Mucosa of descending colon (tissue), 3 donors: ENCODE data around the gene KLHL13. TPM values are rescaled to one million over a fixed set of nuclear protein-coding genes. Genes with fewer than 3 reads are reported as not detected.

ENCODE experiments used
- total RNA-seq, 3 donors: library from RNA; stranded (reverse); fragmentation: NEBNext Ultra II Directional in 2 of 3; extraction: Animal tissue kit (Norgen Biotek cat#: 25700) in 2 of 3; gene quantifications; one replicate each; pipeline versions ENCODE4 v1.2.1 to v1.2.4, GENCODE V29; 2021 to 2023
- donor health status: DM: no; HTN: no; CAD: no; lungs with moderate emphysema.
- donor health status: DM: no; HTN: no; CAD: no.
- donor health status: DM: no; HTN: yes; CAD: no.

Gene KLHL13
- total RNA-seq, 3 donors from 2014 or later = 1.6 to 8.4 (median 5.1) TPM

Other genes with a start within 250 kb of the KLHL13 start
- 10 to 100 TPM in 2 of 3 donors, 1 to 10 TPM in 1; 9.6 to 15.0 (median 10.7) TPM for gene WDR44, start 229.3 kb upstream of the KLHL13 start, total RNA-seq